ENCODE data around the gene ASGR2.
A peak's percentile ranks its signal among the peaks of the same experiment; 100 is the strongest.
"Not testable (repeated sequence)": the region's sequence is repeated elsewhere in the genome, so short reads cannot be mapped to it uniquely, and the experiment has no call there.

Gene ASGR2

DNA sequence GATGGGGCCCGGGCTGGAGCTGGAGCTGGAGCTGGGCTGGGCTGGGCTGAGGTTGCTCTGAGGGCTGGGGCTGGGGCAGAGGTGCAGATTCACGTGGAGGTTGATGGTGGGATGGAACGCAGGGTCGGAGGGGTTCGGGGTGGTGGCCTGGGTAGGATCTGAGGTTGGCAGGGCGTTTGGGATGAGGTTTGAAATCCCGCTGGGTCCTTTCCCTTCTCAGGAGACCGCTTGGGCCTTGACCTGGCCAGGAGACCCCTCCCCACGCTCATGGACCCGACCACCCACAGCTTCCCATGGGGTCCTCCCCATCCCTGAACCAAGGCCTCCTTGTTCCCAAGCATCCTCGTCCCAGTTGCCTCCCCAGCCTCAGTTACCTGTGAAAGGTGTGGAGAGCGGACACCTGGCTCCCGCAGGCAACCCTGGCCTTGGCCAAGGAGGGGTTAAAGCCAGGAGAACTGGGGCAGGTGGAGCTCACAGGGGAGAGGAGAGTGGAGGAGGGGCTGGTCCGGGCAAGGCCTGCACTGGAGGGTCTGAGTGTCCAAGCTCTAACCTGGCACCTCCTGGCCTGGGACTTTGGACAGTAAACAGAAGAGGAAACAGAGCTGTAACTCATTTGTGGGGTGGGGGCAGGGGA lies at the start of gene ASGR2:
TSS of gene ASGR2 (minus strand) at position 582 of the 634 bp plus-strand sequence. CDS start 582 bp downstream, outside the sequence.
- DNase-seq (ENCODE audit: low read depth in 2 of 2) = no peak

GRCh38 chr17:7159571-7159970 lies 44.9 kb upstream of the ASGR2 start:
- DNase-seq (ENCODE audit: low read depth in 2 of 2) = not testable (repeated sequence)

GRCh38 chr17:7158424-7158823 lies 43.8 kb upstream of the ASGR2 start:
- DNase-seq (ENCODE audit: low read depth in 2 of 2) = not testable (repeated sequence)

DNA sequence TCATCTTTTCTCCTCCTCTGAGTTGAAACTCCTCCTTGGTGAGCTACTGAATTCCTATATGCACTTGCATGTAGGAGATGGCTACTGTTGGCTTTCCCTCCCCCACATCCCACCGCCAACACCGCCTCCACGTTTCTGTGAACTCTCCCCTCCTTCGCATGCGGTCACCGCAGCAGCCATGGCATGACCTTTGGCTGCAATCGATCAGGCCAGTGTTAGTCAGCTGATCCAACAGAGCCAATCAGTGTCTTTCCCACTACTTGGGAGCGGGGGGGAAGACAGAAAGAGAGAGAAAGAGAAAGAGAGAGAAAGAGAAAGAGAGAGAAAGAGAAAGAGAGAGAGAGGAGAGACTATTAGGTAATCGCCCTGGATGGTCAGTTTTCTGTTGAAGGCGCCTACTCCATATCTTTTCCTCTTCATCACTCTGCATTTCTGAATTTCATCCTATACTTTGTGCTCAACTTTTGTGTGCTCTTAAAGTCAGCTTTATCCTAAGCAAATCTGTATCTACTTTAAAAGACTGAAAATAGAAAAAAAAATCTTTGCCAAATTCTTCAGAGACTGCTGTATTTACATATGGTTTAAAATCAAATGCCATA lies 41.8 kb upstream of the ASGR2 start:
- DNase-seq (ENCODE audit: low read depth in 2 of 2) = no peak

GRCh38 chr17:7147772-7148171 lies 33.1 kb upstream of the ASGR2 start:
- no peak for DNase-seq (ENCODE audit: low read depth in 2 of 2)

DNA sequence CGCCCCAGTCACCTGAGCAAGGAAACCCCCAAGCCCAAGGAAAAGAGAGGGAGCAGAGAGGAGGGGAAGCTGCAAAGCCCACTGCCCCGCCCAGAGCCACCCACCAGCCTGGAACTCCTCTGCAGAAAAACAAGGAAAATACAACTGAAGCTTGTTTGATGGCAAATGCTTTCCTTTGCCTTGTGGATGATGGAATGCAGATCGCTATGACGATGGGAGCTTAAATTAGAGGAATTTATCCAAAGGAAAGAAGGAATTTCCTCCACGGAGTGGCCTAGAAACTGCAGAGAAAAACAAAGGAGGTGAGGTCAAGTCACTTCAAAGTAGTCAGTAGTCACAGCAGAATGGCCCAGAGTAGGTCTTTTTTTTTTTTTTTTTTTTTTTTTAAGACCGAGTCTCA lies 31.5 kb upstream of the ASGR2 start:
- DNase-seq (ENCODE audit: low read depth in 2 of 2) = no peak

DNA sequence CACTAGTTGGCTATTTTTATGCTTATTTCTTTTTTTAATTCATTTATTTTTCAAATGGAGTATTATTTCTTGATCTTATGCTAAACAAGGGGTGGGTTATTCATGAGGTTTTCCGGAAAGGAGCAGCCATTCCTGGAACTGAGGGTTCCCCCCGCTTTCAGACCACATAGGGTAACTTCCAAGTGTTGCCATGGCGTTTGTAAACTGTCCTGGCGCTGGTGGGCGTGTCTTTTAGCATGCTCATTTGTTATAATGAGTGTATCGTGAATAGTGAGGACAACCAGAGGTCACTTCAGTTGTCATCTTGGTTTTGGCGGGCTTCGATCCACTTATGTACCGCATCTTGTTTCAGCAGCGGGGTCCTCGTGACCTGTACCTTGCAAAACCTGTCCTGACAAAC lies 29.6 kb upstream of the ASGR2 start:
- DNase-seq (ENCODE audit: low read depth in 2 of 2) = no peak

DNA sequence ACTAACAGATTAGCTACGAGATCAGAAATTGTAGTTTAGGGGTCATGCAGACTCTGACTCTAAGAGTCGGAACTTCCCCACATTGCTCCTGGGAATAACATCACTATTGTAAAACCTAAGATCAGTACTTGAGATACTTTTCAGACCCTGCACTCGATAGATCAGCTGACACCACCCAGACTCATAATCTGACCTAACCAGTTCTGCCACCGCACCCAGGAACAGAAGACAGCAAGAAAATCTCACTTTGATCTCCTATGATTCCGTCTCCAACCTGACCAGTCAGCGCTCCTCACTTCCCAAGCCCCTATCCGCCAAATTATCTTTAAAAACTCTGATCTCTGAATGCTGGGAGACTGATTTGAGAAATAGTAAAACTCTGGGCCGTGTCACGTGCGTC lies 27.2 kb upstream of the ASGR2 start:
- DNase-seq (ENCODE audit: low read depth in 2 of 2) = no peak

DNA sequence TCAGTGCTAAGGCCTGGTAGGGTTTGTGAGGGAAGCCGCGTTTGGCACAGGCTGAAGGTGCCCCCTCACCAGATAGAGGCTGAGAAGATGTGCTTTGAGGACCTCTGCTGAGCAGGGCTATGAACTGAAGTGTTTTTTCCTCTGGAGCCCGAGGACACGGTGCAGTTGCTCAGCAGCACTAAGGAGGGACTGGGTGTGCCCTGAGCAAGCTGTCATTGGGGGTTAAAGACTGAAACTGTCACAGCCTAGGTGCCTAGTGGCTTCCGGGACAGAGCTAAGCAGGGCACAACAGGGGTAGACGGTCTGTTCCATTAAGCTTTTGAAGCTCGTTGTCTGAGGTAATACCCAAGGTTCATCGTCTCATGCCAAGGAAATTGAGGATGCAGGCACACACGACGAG lies 24.8 kb upstream of the ASGR2 start:
- DNase-seq (ENCODE audit: low read depth in 2 of 2) = no peak

GRCh38 chr17:7138800-7139381 lies 24.3 kb upstream of the ASGR2 start:
- DNase-seq (ENCODE audit: low read depth in 2 of 2) = no peak

- no peak for DNase-seq (ENCODE audit: low read depth in 2 of 2)
These were observed 22.7 kb upstream of the ASGR2 start for GRCh38 chr17:7137171-7137943.

DNA sequence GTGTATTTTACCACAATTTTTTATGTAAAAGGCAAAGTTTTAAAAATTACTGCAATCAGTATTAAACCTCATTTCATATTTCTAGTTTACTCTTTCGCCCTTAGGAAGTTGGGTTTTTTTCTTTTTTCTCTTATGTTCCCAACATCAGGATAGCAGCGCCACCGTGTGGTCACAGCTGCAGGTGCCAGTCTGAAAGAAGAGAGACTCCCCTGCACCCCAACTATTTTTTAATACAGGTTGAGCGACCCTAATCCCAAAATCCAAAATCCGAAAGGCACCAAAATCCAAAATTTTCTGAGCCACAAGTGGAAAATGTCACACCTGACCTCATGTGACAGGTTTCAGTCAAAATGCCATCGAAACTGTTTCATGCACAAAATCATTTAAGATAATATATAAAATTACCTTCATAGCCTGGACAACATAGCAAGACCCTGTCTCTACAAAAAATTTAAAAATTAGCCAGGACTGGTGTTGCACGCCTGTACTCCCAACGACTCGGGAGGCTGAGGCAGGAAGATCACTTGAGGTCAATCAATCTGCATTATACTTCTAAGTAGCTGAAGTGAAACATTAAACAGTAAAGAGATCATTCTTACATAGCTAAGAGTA lies 21.8 kb upstream of the ASGR2 start:
- DNase-seq (ENCODE audit: low read depth in 2 of 2) = peak; percentile 15 to 19

DNA sequence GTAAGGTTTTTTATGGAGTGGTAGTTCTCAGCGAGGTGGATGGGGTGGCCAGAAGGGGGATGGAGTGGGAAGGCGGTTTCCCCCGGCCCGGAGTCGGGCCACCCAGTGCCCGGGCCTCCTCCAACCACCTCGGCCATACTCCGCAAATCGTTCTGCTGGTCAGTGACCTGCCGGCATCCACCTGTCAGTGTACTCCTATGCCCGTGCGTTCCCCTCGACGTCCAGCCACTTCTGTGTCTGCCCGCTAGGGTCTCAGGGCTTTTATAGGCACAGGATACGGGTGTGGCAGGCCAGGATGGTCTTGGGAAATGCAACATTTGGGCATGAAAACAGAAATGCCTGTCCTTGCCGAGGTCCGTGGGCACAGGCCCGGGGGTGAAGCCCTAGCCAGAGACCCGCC lies 19.3 kb upstream of the ASGR2 start:
- no peak for DNase-seq (ENCODE audit: low read depth in 2 of 2)

DNA sequence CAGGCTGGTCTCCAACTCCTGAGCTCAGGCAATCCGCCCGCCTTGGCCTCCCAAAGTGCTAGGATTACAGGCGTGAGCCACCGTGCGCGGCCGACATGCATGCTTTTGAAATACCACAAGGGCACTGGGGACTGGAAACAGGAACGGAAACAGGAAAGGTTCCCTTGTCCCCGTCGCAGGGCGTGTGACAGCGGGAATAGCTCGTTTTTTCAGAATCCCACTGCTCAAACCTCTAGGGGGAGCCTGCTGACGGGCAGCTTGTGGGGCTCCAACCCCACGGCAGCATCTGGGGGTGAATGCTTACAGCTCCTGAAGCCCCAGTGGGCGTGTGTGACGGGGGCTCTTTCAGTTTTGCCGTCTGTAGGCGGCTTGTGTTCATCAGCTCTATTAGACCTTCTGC lies 18.8 kb upstream of the ASGR2 start:
- no peak for DNase-seq (ENCODE audit: low read depth in 2 of 2)

DNA sequence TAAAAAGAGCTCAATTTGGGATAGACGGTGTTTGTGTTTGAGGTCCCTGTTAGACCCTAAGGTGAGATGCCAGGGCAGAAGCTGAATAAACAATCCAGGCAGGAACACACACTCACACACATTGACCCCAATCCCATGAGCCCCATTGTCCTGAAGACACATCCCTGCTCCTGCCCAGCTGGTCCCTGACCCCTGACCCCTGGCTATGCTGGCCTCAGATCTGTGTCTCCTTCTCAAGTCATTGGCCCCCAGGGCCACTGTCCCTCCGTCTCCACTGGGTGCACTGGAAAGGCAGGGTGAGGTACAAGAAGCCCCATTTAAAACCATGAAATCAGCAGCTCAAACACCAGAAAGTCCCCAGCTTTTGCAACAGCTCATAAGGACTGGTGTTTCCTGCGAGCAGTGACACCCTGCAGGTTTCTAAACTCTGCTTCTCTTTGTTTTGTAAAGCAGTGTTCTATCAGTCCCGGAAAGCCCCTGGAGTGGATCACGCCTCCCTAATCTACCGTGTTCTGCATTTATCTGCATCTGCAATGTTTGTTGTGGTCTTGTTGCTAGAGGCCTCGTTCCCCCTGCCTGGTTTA lies 18.0 kb upstream of the ASGR2 start:
- DNase-seq (ENCODE audit: low read depth in 2 of 2) = no peak

- DNase-seq (ENCODE audit: low read depth in 2 of 2) = no peak
These were observed 16.8 kb upstream of the ASGR2 start for GRCh38 chr17:7131423-7131791.

- no peak for DNase-seq (ENCODE audit: low read depth in 2 of 2)
These were observed 16.2 kb upstream of the ASGR2 start for GRCh38 chr17:7130621-7131422.

DNA sequence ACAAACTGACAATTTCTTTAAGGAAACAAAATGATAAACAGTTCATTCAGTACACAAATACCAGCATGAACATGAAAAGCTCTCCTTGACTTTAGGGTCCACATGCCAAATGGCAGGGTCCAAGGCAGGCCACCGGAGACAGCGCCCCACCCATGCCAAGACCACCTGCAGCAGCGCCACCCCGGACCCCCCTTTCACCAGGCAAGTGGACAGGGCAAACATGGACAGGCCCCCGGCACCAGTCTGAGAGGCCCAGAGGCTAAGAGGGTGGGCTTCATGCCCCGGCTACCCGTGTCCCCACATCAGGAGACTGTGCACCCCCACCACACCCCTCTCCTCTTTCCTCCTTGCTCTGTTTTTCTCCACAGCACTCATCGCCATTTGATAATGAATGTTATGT lies 14.7 kb upstream of the ASGR2 start:
- DNase-seq (ENCODE audit: low read depth in 2 of 2) = no peak

GRCh38 chr17:7128160-7128559 lies 13.5 kb upstream of the ASGR2 start:
- no peak for DNase-seq (ENCODE audit: low read depth in 2 of 2)

GRCh38 chr17:7127501-7127900 lies 12.9 kb upstream of the ASGR2 start:
- DNase-seq (ENCODE audit: low read depth in 2 of 2) = not testable (repeated sequence)

DNA sequence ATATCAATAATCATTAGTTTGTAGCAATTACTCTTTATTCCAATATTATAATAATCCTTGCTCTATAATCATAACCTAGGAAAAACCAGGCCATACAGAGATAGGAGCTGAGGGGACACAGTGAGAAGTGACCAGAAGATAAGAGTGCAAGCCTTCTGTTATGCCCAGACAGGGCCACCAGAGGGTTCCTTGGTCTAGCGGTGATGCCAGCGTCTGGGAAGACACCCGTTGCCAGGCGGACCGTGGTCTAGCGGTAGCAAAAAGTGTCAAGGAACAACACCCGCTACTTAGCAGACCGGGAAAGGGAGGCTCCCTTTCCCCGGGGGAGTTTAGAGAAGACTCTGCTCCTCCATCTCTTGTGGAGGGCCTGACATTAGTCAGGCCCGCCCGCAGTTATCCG lies 11.8 kb upstream of the ASGR2 start:
- not testable (repeated sequence) for DNase-seq (ENCODE audit: low read depth in 2 of 2)

All from fibroblast of skin of left quadriceps (primary cell).